ENCODE data around the gene SCD5. TPM values are rescaled to one million over a fixed set of nuclear protein-coding genes. Genes with fewer than 3 reads are reported as not detected.

The SCD5 gene
- total and polyA plus RNA-seq, 2 of the 13 experiments (the other 11 are each of a cell fraction or from before 2014, with no cell fraction given) = not detected

DNA sequence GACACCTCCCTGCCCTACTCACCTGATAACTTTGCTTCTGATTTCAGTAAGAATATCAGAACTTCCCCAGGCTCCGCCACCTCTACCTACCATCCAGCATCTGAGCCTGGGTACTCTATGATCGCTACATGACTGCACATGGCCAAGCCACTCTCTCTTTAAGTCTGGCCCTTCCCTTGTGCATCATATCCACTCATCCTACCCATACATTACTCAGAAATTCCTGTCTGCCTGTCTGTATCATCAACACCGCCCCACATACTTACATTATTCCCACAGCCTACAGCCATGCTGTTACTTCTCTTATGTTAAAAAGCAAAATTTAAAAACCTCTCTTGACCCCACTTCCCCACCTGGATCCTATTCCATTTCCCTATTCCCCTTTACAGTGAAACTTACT lies 84.7 kb downstream of the SCD5 start:
- no peak overlapping the region for H3K4me2 ChIP-seq (ENCODE audit: low read depth, low read length)
- no peak for DNase-seq (ENCODE audit: low spot score)
- H3K27ac ChIP-seq (ENCODE audit: extremely low read length, insufficient read depth, low read length) = no peak overlapping the region
- H4K20me1 ChIP-seq (ENCODE audit: insufficient read depth, low read length) = no peaks in the 10 kb centered on the region
- WGBS (ENCODE audit: low lambda C conversion rate) = 50% methylated on average over 3 of the region's 3 CpGs
- H3K9me3 ChIP-seq (ENCODE audit: low read length) = no peaks in the 10 kb centered on the region
- H3K9ac ChIP-seq (ENCODE audit: insufficient read depth, low read depth, low read length) = no peak overlapping the region
- ChIA-PET CTCF (ENCODE audit: low intra/inter-chr PET ratio, low total read pairs) (no interaction called here), POLR2A (no interaction called here)
- peaks cover 56% of the 10 kb centered on the region for H3K4me1 ChIP-seq (ENCODE audit: insufficient read depth, low read length)
- FAIRE-seq = no peak
- no TSS peak for BruUV-seq (replicated peaks)
- H3K27me3 ChIP-seq (ENCODE audit: control insufficient read depth in 1 of 2, insufficient read depth in 2 of 2, low read length in 2 of 2) = peaks cover 0 to 2% of the 10 kb centered on the region in 2 experiments; a peak in 1 of 5 replicates
- no peak overlapping the region for H3K4me3 ChIP-seq (replicated peaks in 1 of 3; ENCODE audit: insufficient read depth in 1 of 3, low read depth in 2 of 3, low read length in 3 of 3)
- no peak for ATAC-seq
- in situ Hi-C loops (cut with HindIII; ENCODE audit: extremely low pct_ligation_motif_present, low pct_unique_long_range_greater_than_20kb) = no loop called here
- no peak overlapping the region for H2AFZ ChIP-seq (ENCODE audit: low read length)
- intact Hi-C loops (cut with micrococcal nuclease; ENCODE audit: unreplicated experiment) = no loop called here
- TF ChIP-seq ZNF124 (CRISPR knock-in tag; IDR thresholded peaks at IDR 0.05) (no peak), YY1 (IDR thresholded peaks at IDR 0.05; ENCODE audit: insufficient read depth, insufficient replicate concordance, low read depth, low read length) (no peak), MAFK (conservative IDR thresholded peaks at IDR 0.05 in 1 of 2, IDR thresholded peaks at IDR 0.05 in 1 of 2; ENCODE audit: low read length in 2 of 2) (no peak)
- H3K36me3 ChIP-seq (replicated peaks in 1 of 2; ENCODE audit: control insufficient read depth in 1 of 2, insufficient read depth in 2 of 2, low read length in 2 of 2) = no peaks in the 10 kb centered on the region
- no peaks in the 10 kb centered on the region for H3K79me2 ChIP-seq (ENCODE audit: insufficient read depth, low read length)

DNA sequence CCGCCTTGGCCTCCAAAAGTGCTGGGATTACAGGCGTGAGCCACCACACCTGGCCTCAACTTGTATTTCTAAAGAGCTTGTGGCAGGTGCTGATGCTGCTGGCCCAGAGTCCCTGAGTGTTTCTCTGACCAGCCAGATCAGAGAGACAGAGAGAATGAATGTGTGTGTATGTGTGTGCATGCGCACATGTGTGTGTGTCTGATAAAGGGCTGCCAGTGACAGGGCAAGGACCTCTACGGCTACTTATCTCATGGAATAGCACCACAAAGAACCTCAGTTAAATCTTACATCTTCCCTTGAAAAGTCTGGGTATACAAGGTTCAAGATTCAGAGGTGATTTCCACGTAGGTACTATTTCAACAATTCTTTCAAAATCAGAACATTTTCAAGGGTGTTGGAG lies 86.0 kb downstream of the SCD5 start:
- H3K36me3 ChIP-seq (replicated peaks in 1 of 2; ENCODE audit: control insufficient read depth in 1 of 2, insufficient read depth in 2 of 2, low read length in 2 of 2) = no peaks in the 10 kb centered on the region
- no peak for DNase-seq (ENCODE audit: low spot score)
- ATAC-seq = no peak
- H4K20me1 ChIP-seq (ENCODE audit: insufficient read depth, low read length) = no peaks in the 10 kb centered on the region
- peaks cover 0 to 2% of the 10 kb centered on the region in 2 experiments; a peak in 1 of 5 replicates for H3K27me3 ChIP-seq (ENCODE audit: control insufficient read depth in 1 of 2, insufficient read depth in 2 of 2, low read length in 2 of 2)
- no peak overlapping the region for H3K9ac ChIP-seq (ENCODE audit: insufficient read depth, low read depth, low read length)
- no peaks in the 10 kb centered on the region for H3K79me2 ChIP-seq (ENCODE audit: insufficient read depth, low read length)
- peaks cover 48% of the 10 kb centered on the region for H3K4me1 ChIP-seq (ENCODE audit: insufficient read depth, low read length)
- H2AFZ ChIP-seq (ENCODE audit: low read length) = no peak overlapping the region
- no peak overlapping the region for H3K27ac ChIP-seq (ENCODE audit: extremely low read length, insufficient read depth, low read length)
- intact Hi-C loops (cut with micrococcal nuclease; ENCODE audit: unreplicated experiment) = no loop called here
- no peak overlapping the region for H3K4me2 ChIP-seq (ENCODE audit: low read depth, low read length)
- CTCF ChIA-PET (ENCODE audit: low intra/inter-chr PET ratio, low total read pairs) = no interaction called here
- H3K4me3 ChIP-seq (replicated peaks in 1 of 3; ENCODE audit: insufficient read depth in 1 of 3, low read depth in 2 of 3, low read length in 3 of 3) = no peak overlapping the region
- POLR2A ChIA-PET = no interaction called here
- 53% methylated on average over 5 of the region's 5 CpGs for WGBS (ENCODE audit: low lambda C conversion rate)
- in situ Hi-C loops (cut with HindIII; ENCODE audit: extremely low pct_ligation_motif_present, low pct_unique_long_range_greater_than_20kb) = no loop called here
- FAIRE-seq = no peak
- H3K9me3 ChIP-seq (ENCODE audit: low read length) = no peaks in the 10 kb centered on the region
- no TSS peak for BruUV-seq (replicated peaks)
- TF ChIP-seq, protein P1, sequence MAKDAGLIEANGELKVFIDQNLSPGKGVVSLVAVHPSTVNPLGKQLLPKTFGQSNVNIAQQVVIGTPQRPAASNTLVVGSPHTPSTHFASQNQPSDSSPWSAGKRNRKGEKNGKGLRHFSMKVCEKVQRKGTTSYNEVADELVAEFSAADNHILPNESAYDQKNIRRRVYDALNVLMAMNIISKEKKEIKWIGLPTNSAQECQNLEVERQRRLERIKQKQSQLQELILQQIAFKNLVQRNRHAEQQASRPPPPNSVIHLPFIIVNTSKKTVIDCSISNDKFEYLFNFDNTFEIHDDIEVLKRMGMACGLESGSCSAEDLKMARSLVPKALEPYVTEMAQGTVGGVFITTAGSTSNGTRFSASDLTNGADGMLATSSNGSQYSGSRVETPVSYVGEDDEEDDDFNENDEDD (CRISPR knock-in tag; IDR thresholded peaks at IDR 0.05; ENCODE audit: borderline replicate concordance) = no peak
- TF ChIP-seq, protein P2, sequence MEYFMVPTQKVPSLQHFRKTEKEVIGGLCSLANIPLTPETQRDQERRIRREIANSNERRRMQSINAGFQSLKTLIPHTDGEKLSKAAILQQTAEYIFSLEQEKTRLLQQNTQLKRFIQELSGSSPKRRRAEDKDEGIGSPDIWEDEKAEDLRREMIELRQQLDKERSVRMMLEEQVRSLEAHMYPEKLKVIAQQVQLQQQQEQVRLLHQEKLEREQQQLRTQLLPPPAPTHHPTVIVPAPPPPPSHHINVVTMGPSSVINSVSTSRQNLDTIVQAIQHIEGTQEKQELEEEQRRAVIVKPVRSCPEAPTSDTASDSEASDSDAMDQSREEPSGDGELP (IDR thresholded peaks at IDR 0.05; ENCODE audit: borderline replicate concordance, low read depth) = no peak
- TF ChIP-seq, protein P3, sequence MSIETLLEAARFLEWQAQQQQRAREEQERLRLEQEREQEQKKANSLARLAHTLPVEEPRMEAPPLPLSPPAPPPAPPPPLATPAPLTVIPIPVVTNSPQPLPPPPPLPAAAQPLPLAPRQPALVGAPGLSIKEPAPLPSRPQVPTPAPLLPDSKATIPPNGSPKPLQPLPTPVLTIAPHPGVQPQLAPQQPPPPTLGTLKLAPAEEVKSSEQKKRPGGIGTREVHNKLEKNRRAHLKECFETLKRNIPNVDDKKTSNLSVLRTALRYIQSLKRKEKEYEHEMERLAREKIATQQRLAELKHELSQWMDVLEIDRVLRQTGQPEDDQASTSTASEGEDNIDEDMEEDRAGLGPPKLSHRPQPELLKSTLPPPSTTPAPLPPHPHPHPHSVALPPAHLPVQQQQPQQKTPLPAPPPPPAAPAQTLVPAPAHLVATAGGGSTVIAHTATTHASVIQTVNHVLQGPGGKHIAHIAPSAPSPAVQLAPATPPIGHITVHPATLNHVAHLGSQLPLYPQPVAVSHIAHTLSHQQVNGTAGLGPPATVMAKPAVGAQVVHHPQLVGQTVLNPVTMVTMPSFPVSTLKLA (IDR thresholded peaks at IDR 0.05) = no peak
- TF ChIP-seq GATAD1 (CRISPR knock-in tag; IDR thresholded peaks at IDR 0.05) = no peak
- TF ChIP-seq ZNF570 (CRISPR knock-in tag; IDR thresholded peaks at IDR 0.05; ENCODE audit: borderline replicate concordance) = no peak
- no peak for TF ChIP-seq FOXK1 (CRISPR knock-in tag; IDR thresholded peaks at IDR 0.05; ENCODE audit: borderline replicate concordance, low read depth)
- TF ChIP-seq GZF1 (CRISPR knock-in tag; IDR thresholded peaks at IDR 0.05) = no peak
- TF ChIP-seq, protein P4, sequence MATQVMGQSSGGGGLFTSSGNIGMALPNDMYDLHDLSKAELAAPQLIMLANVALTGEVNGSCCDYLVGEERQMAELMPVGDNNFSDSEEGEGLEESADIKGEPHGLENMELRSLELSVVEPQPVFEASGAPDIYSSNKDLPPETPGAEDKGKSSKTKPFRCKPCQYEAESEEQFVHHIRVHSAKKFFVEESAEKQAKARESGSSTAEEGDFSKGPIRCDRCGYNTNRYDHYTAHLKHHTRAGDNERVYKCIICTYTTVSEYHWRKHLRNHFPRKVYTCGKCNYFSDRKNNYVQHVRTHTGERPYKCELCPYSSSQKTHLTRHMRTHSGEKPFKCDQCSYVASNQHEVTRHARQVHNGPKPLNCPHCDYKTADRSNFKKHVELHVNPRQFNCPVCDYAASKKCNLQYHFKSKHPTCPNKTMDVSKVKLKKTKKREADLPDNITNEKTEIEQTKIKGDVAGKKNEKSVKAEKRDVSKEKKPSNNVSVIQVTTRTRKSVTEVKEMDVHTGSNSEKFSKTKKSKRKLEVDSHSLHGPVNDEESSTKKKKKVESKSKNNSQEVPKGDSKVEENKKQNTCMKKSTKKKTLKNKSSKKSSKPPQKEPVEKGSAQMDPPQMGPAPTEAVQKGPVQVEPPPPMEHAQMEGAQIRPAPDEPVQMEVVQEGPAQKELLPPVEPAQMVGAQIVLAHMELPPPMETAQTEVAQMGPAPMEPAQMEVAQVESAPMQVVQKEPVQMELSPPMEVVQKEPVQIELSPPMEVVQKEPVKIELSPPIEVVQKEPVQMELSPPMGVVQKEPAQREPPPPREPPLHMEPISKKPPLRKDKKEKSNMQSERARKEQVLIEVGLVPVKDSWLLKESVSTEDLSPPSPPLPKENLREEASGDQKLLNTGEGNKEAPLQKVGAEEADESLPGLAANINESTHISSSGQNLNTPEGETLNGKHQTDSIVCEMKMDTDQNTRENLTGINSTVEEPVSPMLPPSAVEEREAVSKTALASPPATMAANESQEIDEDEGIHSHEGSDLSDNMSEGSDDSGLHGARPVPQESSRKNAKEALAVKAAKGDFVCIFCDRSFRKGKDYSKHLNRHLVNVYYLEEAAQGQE (IDR thresholded peaks at IDR 0.05; ENCODE audit: borderline replicate concordance in 1 of 2, low read depth in 1 of 2, low read length in 2 of 2) = no peak
